GM21360 (cell line): ENCODE results near the gene MECR.
A peak's percentile ranks its signal among the peaks of the same experiment; 100 is the strongest.
"Not testable (repeated sequence)": the region's sequence is repeated elsewhere in the genome, so short reads cannot be mapped to it uniquely, and the experiment has no call there.

Source experiments
- ATAC-seq: cut with Tn5 transposase; IDR thresholded peaks from one replicate; pipeline ENCODE4 v1.9.1; 2021; ENCODE audit warnings: mild to moderate bottlenecking, moderate library complexity; ENCODE audit not compliant: unreplicated experiment

The MECR gene

DNA sequence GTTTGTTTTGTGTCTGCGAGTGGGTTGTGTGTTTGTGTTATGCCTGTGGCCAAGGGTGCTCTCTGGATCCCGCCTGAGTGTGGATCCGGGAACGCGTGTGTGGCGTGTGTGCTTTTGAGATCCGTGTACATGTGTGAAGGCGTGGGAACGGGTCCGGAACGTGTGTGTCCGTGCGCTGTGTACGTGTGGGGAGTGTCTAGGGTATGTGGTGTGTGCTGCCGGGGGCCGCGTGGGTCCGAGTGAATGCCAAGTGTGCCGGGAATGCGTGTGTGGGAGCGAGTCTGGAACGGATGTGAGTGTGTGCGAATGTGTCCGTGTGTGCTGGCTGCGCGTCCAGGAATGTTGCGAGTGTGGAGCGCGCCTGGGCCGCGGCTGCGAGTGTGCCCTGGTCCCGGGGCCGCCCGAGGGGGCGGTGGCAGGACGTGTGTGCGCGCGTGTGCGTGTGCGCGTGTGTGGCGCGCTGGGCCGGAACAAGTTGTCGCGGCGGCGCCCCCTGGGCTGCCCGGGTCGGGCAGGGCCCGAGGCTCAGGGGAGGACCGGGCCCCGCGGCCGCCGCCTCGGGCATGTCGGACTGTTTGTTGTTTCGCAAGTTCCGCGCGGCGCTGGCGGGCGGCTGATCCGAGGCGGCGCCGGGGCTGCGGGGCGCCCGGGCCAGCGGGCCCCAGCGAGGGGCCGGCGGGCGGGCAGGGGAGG is 6.5 kb upstream of the MECR start:
- ATAC-seq: no peak

DNA sequence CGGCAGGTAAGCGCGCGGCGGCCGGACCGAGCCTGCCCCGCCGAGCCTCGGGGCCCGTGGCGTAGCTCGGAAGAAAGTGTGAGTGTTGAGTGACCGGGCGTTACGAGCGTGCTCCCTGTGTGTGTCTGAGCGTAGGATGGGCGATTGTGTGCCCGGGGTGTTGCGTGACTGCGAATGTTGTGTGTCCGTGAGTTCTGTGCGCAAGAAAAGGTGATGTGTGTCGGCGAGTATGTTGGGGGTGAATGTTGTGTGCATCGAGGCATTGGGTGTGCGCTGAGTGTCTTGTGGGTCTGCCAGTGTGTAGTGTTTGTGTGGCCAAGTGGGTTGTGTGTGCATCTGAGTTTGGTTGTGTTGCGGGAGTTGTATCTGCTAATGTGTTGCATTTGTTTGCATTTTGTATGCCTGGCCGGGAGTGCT is 6.0 kb upstream of the MECR start:
- ATAC-seq: no peak

DNA sequence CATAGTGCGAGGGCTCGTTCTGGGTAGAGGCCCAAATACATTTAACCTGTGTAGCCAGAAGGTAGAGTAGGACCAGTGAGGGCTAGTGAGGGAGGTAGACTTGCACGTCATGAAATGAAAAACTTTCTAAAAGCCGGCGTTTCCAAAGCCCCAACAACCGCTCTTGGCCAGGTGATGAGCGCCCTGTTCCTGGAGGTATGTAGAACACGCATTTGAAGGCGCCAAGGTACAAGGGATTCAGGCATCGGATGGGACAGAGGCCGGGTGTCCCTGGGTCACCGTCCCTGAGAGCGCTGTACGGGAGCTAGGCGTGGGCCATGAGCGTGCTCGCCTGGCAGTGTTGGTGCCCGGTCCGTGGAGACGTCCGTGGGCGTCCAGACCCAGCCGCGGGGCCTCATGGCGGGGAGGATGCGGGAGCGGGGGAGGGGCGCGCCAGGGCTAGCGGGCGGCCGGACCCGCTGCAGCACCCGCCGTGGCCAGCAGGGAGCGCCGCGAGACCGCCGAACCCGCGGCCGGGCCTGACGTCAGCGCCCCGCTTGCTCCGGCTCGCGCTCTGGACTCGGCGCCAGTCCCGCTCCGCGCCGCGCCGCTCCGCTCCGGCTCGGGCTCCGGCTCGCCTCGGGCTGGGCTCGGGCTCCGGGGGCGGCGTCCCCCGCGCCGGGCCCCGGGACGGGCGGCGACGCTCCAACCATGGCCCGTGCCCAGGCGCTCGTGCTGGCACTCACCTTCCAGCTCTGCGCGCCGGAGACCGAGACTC is 5.4 kb upstream of the MECR start, which contains the start of gene PTPRU:
TSS of gene PTPRU (plus strand) at position 568 of the 757 bp plus-strand sequence. CDS start at position 691, 123 bp downstream.
- peak; percentile 79 for ATAC-seq

DNA sequence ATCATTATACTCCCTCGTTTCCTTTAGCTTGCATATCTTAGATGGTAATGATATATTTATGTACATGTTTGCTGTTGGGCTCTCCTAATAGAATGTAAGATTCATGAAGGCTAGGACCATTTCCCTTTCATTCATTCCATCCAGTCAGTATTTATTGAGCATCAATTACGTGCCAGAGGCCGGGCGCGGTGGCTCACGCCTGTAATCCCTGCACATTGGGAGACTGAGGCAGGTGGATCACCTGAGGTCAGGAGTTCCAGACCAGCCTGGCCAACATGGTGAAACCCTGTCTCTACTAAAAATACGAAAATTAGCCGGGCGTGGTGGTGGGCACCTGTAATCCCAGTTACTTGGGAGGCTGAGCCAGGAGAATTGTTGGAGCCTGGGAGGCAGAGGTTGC is 4.1 kb upstream of the MECR start:
- not testable (repeated sequence) for ATAC-seq

DNA sequence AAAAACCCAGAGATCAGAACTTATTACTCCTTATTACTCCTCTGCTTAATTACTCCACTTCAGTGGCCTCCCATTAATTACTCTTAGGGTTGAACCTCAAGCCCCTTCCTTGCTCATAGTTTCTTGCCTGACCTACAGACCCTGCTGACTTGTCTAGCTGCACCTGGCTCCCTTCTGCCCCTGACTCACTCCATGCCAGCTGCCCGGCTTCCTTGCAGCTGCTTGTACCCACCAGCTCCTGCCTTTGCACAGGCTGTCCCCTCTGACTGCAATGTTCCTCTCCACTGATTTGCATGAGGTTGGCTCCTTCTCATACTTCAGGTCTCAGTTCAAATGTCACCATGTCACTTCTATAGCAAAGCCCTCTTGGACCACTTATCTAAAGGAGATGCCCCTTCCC is 3.7 kb upstream of the MECR start:
- no peak for ATAC-seq

DNA sequence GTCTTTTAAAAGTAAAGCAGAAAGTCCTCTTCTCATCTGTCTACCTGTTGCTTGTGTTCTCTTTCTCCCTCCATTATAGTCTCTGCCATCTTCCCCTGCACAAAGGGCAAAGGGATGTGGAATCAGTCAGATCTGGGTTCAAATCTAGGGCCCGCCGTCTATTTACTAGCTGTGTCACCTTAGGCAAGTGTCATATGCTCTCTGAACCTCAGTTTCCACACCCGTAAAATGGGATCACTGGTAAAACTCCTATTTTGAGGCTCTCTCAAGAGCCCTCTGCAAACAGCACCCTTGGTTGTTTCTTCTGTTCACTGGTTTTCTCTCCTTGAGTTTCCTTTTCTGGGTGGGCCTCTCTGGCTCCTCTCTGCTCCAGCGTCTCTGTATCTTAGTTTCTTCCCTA is 3.0 kb upstream of the MECR start:
- no peak for ATAC-seq

DNA sequence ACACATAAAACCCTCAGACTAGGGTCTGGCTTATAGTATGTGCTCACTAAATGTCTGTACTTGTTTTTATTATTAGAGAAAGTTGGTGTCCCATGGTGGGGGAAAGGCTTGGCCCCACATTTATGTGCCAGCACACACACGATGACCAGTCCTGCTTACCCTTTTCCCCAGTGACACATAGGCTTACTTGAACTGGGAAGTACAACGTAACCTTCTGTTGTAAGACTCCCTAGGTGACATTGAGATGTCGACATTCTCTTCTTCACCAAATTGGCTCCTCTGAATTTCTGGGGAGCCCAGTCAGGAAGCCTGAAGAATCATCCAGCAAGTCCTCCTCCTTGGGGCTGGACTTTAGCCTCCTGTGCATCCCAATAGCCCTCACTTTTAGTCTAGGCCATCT is 1.7 kb upstream of the MECR start:
- ATAC-seq: no peak

DNA sequence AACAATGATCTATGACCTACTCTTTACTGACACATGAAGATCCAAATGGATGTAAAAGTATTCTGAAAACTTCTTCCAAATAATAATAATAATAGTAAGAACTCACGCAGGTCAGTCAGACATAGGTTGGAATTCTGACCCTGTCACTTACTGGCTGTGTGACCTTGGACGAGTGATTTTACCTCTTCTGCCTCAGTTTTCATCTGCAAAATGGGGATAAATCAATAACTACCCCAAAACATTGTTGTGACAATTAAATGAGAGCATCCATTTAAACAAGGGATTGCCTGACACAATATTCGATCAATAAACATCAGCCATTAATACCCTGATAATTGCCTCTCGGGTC is 556 bp downstream of the MECR start:
- ATAC-seq: no peak

DNA sequence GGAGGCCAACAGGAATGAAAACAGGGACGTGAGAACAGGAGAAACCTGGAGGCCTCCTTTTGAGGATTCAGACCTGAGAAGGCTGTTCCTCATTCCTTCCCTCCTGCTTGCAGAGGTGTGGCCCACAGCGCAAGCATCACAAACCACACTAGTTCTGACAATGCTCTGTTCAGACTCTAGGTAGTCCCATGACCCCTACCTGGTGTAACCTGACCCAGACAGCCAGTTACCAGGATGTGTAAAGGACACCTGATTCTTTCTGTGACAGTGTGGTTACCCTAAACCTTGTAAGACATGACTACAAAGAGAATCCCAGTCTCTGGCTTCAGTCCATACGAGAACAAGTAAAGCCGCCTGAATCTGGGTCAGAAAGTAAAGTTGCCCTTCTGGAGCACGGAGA is 3.2 kb downstream of the MECR start:
- ATAC-seq: no peak

DNA sequence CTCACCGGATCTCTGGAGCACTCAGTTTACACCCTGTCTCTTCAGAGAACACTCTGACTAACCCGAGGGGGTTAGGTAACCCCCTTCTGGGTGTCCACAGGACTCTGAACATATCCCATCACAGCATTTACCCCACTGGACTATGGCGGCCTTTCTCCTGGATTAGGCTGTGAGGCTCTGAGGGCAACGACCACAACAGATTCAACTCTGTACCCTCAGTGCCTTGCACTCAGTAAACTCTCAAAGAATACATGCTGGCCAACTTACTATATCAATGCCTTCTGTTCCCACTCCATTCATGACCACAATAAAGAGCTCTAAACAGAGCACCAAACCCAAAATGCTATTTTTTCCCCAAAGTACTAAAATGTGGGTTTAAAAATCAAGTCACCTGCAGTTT is 5.4 kb downstream of the MECR start:
- no peak for ATAC-seq

DNA sequence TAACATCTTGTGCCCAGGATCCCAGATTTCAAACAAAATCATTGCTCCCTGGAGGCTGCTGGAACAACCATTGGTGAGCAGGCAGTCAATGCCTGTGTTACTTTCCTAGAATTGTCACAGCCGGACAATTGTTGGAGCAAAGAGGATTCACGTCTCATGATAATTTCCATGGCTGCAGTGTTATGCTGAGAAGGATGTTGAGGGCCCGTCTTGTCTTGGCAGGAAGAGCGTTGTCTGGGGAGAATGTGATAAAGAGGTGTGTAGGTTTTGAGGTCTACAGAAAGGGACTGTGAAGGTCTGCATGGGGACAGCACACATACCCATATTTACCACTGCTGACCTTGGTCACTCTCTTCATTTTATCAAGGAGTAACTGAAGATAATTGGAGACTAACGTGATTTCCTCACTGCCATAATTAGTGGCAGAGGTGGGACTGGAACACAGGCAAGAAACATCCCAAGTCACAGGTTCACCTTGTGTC is 6.3 kb downstream of the MECR start:
- ATAC-seq: no peak

DNA sequence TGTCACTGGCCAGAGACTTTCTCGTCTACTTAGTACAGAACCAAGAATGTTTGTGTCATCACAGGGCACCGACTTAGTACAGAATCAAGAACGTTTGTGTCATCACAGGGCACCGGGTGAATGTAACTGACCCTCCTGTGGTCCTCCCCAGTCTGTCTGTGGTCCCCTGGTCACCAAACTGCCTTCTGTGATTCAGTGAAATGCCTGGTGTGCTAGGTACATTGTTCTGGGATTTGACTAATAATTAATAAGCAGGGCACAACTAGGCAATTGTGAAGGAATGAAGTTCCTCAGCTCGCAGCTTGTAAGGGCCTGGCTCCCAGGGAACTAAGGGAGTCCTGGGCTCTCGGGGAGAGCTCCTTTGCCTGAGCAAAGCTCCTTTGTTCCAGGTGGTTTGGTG is 7.2 kb downstream of the MECR start:
- ATAC-seq: no peak

DNA sequence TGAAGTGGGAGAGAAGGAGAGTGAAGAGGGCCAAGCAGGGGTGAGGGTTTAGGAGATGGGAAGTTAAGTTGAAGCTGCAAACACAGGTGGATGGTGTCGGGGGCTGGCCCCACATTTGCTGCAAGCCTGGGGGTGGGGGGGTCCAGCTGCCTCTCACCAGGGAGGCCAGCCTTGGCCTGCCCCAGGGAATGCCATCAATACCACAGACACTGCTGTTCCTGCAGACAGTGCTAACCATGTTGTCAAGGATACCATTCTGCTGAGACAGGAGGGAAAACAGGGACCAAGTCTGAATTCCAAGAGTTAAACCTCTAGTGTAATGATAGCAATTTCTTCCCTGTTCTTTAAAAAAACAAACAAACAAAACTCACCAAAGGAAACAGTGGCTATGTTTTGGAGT is 8.0 kb downstream of the MECR start:
- ATAC-seq: no peak

DNA sequence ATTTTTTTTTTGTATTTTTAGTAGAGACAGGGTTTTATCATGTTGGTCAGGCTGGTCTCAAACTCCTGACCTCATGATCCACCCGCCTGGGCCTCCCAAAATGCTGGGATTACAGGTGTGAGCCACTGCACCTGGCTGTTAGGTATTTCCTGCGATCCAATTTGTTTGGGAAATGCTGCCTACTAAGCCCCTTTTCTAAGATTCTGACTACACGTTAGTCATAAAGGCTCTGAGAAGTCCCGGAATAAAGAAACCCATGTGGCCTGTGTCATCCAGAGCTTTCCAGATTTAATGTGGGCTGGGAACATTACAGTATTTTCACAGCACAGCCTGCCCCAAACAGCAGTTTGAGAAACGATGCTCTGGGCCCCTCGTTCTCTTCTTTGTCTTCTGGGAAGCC is 8.5 kb downstream of the MECR start:
- not testable (repeated sequence) for ATAC-seq

DNA sequence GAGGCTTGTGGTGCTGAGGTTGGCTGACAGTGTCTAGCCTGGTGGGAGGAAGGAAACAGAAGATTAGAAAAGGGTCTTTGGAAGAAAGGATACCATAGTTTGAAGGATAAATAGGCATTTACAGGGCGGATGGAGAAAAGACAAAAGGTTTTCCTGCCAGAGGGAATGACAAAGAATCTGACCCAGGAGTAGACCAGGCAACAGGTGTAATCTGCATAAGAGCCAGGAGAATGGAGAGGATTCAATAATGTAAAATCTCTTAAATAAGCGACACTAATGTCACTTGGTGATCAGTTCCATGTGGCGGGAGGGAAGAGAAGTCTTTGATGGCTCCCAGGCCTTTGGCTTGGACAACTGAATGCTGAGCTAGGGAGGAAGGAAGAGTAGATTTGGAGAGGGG is 9.4 kb downstream of the MECR start:
- ATAC-seq: no peak

DNA sequence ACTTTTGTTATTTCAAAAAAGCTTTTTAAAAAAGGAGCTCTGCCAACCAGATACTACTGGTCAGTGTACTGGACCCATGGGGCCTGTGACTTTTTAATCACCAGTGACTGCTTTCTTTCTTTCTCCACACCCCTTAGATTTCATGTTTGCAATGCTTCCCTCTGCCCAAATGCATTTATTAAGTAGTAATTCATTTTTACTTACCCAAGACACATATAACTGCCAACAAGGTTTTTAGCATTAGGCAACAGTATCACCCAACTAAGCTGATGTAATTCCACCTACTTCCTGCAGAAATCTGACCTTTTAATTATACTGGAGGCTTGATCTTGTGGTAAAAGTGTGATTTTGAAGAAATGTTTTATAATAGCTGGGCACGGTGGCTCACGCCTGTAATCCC is 12.5 kb downstream of the MECR start:
- ATAC-seq: no peak

DNA sequence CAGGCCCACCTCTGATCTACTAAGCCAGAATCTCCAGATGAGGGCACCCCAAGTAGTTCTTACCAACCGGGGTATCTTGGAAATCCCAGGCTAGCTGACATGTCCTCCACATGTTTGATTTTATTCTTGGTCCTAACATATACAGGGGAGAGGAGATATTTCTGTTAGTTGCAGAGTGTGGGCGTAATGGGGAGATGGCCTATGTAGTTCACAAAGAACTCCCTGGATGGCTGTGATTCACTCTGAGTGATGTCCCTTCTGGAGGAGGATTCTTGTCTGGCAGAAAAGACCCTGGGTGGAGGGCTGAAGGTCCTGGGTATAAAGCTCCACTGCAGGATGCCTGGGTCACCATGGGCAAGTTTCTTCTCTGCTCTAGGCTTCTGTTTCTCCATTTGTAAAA is 13.1 kb downstream of the MECR start:
- no peak for ATAC-seq

DNA sequence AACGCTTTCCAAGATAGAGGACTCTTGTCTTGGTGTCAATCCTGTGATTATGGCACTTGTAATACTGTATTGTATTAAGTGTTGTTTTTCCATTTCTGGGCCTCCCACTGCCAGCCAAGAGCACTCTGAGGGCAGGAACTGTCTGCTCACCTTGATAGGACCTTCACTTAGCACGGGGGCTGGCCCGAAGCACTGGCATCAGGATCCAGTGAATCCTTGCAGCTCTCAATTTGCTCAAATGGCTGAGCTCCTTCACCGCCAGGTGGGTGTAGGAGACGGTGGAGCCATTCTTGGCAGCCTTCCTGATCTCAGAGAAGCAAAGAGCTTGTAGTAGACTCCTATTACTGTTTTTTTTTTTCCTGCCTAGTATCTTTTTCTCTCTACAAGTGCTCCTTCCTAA is 17.7 kb downstream of the MECR start:
- no peak for ATAC-seq

DNA sequence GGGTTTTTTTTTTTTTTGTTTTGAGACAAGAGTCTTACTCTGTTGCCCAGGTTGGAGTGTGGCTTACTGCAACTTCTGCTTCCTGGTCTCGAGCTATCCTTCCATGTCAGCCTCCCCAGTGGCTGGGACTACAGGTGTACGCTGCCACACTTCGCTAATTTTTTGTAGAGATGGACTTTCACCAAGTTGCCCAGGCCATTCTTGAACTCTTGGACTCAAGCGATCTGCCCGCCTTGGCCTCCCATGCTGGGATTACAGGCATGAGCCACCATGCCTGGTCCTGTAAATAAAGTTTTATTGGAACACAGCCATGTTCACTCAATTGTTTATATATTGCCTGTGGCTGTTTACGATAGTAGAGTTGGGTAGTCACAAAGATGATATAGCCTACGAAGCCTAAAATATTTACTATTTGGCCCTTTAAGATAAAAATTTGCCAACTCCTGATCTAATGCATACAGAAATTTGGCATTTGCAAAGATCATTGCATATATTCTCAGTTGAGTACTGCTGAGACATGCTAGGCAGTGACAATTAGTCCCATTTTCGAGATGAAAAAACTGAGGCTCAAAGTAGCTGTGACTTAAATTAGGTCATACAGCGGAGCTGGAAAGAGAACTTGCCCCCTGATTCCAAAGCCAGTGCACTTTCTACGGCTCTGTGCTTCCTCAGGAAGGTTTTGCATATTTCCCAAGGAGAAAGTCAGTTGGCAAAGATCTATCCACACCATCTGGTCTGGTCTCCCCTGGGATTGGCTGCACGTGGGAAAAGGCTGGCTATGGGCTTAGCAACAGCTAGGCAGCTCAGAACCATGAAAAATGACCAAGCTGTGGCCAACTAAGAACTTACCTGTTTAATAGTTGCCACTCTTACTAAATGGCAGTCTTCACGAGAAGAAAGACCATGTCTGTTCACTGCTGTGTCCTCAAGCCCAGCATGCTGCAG is 19.4 kb downstream of the MECR start:
- ATAC-seq: no peak

DNA sequence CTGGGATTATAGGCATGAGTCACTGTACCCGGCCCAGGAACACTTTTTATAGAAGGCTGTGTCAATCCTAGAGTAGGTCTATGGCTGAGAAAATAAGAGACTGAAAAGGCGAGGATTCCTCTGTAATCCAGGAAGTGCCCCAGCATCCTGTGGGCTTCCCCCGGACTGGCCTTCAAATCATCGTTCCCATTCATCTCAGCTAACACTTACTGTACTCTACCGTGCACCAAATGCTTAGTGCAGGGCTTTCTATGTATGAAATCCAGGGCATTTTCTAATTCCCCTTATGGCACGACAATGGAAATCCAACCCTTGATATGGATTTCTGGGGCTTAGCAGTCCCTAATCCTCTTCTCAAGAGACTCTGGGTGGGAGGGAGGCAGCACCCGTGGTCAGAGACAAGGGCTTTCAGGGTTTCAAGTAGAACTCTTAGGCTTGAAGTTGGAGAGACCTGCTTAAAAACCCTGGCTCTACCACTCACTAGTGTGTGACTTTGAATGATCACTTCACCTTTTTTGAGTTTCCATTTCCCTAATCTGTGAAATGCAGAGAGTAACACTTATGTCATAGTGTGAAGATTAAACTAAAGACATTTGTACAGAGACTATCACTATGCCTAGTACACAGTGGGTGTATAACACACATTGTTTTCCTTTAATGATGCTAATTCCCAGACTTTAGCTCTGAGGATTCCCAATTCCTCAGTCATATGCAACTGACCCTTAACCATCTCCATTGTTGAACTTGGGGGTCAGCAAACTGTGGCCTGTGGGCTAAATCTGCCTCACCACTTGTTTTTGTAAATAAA is 20.3 kb downstream of the MECR start:
- ATAC-seq: no peak

DNA sequence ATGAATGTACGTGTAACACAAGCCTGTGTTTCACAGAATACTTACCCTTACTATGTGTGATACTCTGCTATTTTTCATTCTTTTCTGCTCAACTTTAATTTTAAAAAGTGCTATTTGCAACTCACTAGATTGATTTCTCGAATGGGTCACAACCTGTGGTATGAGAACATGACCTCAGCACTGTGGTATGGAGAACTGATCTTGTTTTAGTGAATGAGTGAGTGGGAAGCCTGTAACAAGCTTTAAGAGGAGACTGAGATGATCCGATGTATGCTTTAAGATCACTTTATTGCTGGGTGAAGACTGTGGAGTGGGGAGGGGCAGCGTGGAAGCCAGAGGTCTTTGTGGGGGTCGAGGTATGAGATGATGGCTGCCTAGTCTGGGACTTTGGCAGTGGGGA is 21.6 kb downstream of the MECR start:
- no peak for ATAC-seq
